K562 (cell line): ENCODE data around the gene UBE2E1. TPM values are rescaled to one million over a fixed set of nuclear protein-coding genes. Genes with fewer than 3 reads are reported as not detected.

Source experiments
- ATAC-seq: fragments of 200-7000 bp; cut with Tn5 transposase; 3 replicates; pipeline ENCODE4 v1.9.1; 2020; ENCODE audit warnings: moderate library complexity
- BruUV-seq: library from RNA; stranded (reverse); fragments of 400-500 nt; replicated peaks from 2 replicates; lab custom pipeline; 2021; lab: Mats Ljungman, UMichigan
- CTCF ChIA-PET: fragments of 300-600 bp; formaldehyde crosslinking; extraction: SDS; loops from one replicate; lab custom pipeline; 2021; ENCODE audit warnings: low intra/inter-chr PET ratio; lab: Yijun Ruan, JAX
- POLR2A ChIA-PET: fragments of 300-600, 350-650 bp; sonication (Branson Sonifier 250); formaldehyde crosslinking; extraction: SDS; loops from one replicate; lab custom pipeline; 2021; ENCODE audit warnings: antibody characterized with exemption, inconsistent platforms; lab: Yijun Ruan, JAX
- DNase-seq, 4 experiments: peaks; one replicate each; pipeline versions ENCODE4 v3.0.0 to v3.0.0-alpha.2; 2011 to 2018; ENCODE audit warnings: low spot score in 3 of 4, mixed read lengths in 3 of 4; ENCODE audit errors: extremely low read depth in 1 of 4
- FAIRE-seq: peaks from 2 replicates; lab custom pipeline; 2011; peaks lifted over from hg19 to GRCh38; lab: Jason Lieb, UNC
- H2AFZ ChIP-seq: 2 replicates; pipeline ENCODE4 v1.6.0; 2011; ENCODE audit warnings: low read depth, low read length, control low read depth, inconsistent platforms
- H3K27ac ChIP-seq: fragments of 200-600 bp; 3 replicates; pipeline ENCODE4 v1.8.0; 2011; ENCODE audit warnings: low read depth, mild to moderate bottlenecking, control low read depth, inconsistent platforms, low read length, moderate library complexity, mixed read lengths; ENCODE audit errors: extremely low read depth
- H3K27me3 ChIP-seq, 2 experiments: fragments of 300-600 bp in 1 of 2; 2 replicates in 1 of 2; 3 replicates in 1 of 2; pipeline versions ENCODE4 v1.6.0 to v1.8.0; 2011; ENCODE audit warnings: inconsistent platforms in 2 of 2, low read length in 2 of 2, mild to moderate bottlenecking in 1 of 2, mixed read lengths in 1 of 2, moderate library complexity in 1 of 2; ENCODE audit not compliant: control insufficient read depth in 2 of 2, insufficient read depth in 2 of 2
- H3K36me3 ChIP-seq: fragments of 300-600 bp; 3 replicates; pipeline ENCODE4 v1.8.0; 2011; ENCODE audit warnings: mild to moderate bottlenecking, low read length, inconsistent platforms; ENCODE audit not compliant: control insufficient read depth, insufficient read depth
- H3K4me1 ChIP-seq, 2 experiments: fragments of 200-600 bp in 1 of 2; replicated peaks in 1 of 2; 2 replicates in 1 of 2; 3 replicates in 1 of 2; pipeline versions ENCODE4 v1.5.1 to v1.8.0; 2011; ENCODE audit warnings: inconsistent platforms in 2 of 2, low read length in 2 of 2, mild to moderate bottlenecking in 1 of 2, mixed read lengths in 1 of 2, moderate library complexity in 1 of 2; ENCODE audit not compliant: control insufficient read depth in 2 of 2, insufficient read depth in 2 of 2
- H3K4me2 ChIP-seq: 2 replicates; pipeline ENCODE4 v1.6.1; 2011; ENCODE audit warnings: low read length, control low read depth, inconsistent platforms, mixed read lengths; ENCODE audit not compliant: insufficient read depth
- H3K4me3 ChIP-seq: fragments of 200-600 bp; sonication (generic), shearing (Covaris generic); 2 replicates; pipeline ENCODE4 v1.5.1; 2016; ENCODE audit warnings: control low read depth, inconsistent platforms
- H3K79me2 ChIP-seq: fragments of 200-600 bp; 3 replicates; pipeline ENCODE4 v1.8.0; 2011; ENCODE audit warnings: low read length, inconsistent platforms; ENCODE audit not compliant: control insufficient read depth, insufficient read depth
- H3K9ac ChIP-seq, 2 experiments: 2 replicates each; pipeline versions ENCODE4 v1.6.0 to v1.6.1; 2011; ENCODE audit warnings: low read depth in 2 of 2, low read length in 2 of 2, control low read depth in 1 of 2, inconsistent platforms in 1 of 2, mild to moderate bottlenecking in 1 of 2, mixed read lengths in 1 of 2; ENCODE audit not compliant: insufficient read depth in 1 of 2
- H3K9me1 ChIP-seq: one replicate; pipeline ENCODE4 v1.6.0; 2011; ENCODE audit warnings: inconsistent platforms, mild to moderate bottlenecking, low read length, moderate library complexity; ENCODE audit not compliant: control insufficient read depth, insufficient read depth
- H3K9me3 ChIP-seq: replicated peaks from 2 replicates; pipeline ENCODE4 v1.5.1; 2011; ENCODE audit warnings: low read depth, low read length, inconsistent platforms; ENCODE audit not compliant: control insufficient read depth, insufficient read depth
- H4K20me1 ChIP-seq: replicated peaks from 2 replicates; pipeline ENCODE4 v1.6.1; 2011; ENCODE audit warnings: low read length, inconsistent platforms, mixed read lengths; ENCODE audit not compliant: control insufficient read depth, insufficient read depth
- HNRNPK ChIP-seq: fragments of 200-400 bp; formaldehyde crosslinking; IDR thresholded peaks from one replicate; pipeline ENCODE4 v1.6.1; 2018; ENCODE audit warnings: mild to moderate bottlenecking, low read depth, low read length; ENCODE audit not compliant: poor library complexity, severe bottlenecking
- NR2C1 ChIP-seq, 2 experiments: fragments of 450-650 bp; IDR thresholded peaks; 2 replicates each; pipeline ENCODE4 v1.6.1; 2017; ENCODE audit warnings: mild to moderate bottlenecking in 2 of 2, antibody characterized with exemption in 1 of 2, inconsistent platforms in 1 of 2, missing compliant biosample characterization in 1 of 2, missing genetic modification characterization in 1 of 2
- PCBP2 ChIP-seq: fragments of 200-400 bp; formaldehyde crosslinking; IDR thresholded peaks from 2 replicates; pipeline ENCODE4 v1.6.1; 2018; ENCODE audit warnings: low read length, low read depth, mild to moderate bottlenecking, moderate library complexity; ENCODE audit not compliant: poor library complexity, severe bottlenecking
- SFPQ ChIP-seq: fragments of 200-400 bp; formaldehyde crosslinking; IDR thresholded peaks from 2 replicates; pipeline ENCODE4 v1.6.1; 2017; ENCODE audit warnings: mild to moderate bottlenecking, low read depth, low read length, moderate library complexity
- THRAP3 ChIP-seq: fragments of 450-650 bp; IDR thresholded peaks from 2 replicates; pipeline ENCODE4 v1.6.1; 2016; ENCODE audit warnings: mild to moderate bottlenecking, inconsistent platforms, borderline replicate concordance
- ZNF253 ChIP-seq: fragments of 250-450 bp; sonication (Bioruptor Pico); conservative IDR thresholded peaks from 2 replicates; pipeline ENCODE4 v1.6.1; 2021; ENCODE audit warnings: mild to moderate bottlenecking
- WGBS: fragments of 100-300 bp; shearing (Covaris generic); methylation state at CpG from one replicate; pipeline ENCODE4 v1.1.6; 2016; ENCODE audit warnings: low coverage, mixed read lengths; ENCODE audit not compliant: insufficient coverage; ENCODE audit errors: missing lambda C conversion rate; 5-methylcytosine and 5-hydroxymethylcytosine counted together
- in situ Hi-C: fragments of 300-500 bp; cut with MboI; formaldehyde crosslinking; loops from 4 replicates; pipeline ENCODE4 v1.15.0; 2018; ENCODE audit warnings: inconsistent platforms, mixed read lengths
- intact Hi-C: fragments of 100-400 bp; cut with micrococcal nuclease; formaldehyde crosslinking; loops from 2 replicates; pipeline ENCODE4 v1.14.2; 2022
- polyA plus RNA-seq, 8 experiments: library from polyadenylated mRNA; depleted of rRNA in 4 of 8; stranded (reverse) in 5 of 8; unstranded in 3 of 8; fragments of >200 nt; fragmentation: Nextera tagmentation in 2 of 8; fragmentation: Illumina TruSeq in 1 of 8; extraction: Ambion mirVana in 2 of 8; extraction: Trizol in 1 of 8; gene quantifications; 2 replicates each; pipeline versions ENCODE4 v1.2.1 to v1.2.3, GENCODE V29; 2011 to 2014; ENCODE audit warnings: inconsistent platforms in 1 of 8, missing spikeins in 1 of 8
- total RNA-seq, 7 experiments: library from RNA; depleted of rRNA in 6 of 7; stranded (reverse); fragments of >200 nt in 6 of 7; fragmentation: Illumina TruSeq in 2 of 7; extraction: Trizol in 2 of 7; gene quantifications; 2 replicates each; pipeline versions ENCODE4 v1.2.1 to v1.2.3, GENCODE V29; 2011 to 2021; ENCODE audit warnings: low replicate concordance in 1 of 7

The UBE2E1 gene
- total and polyA plus RNA-seq, 9 of the 15 experiments (the other 6 are each of a cell fraction or from before 2014, with no cell fraction given), result 54.4 to 294 (median 165) TPM

GRCh38 chr3:23821858-23822257, 16.1 kb downstream of the UBE2E1 start:
- no peak for FAIRE-seq
- peaks cover 4% of the 10 kb centered on the region; the same call in 2 of the 3 replicates for H3K36me3 ChIP-seq
- H2AFZ ChIP-seq, result no peak overlapping the region
- CTCF ChIA-PET, result no interaction called here
- H3K9ac ChIP-seq, result no peak overlapping the region
- TF ChIP-seq NR2C1 (IDR thresholded peaks at IDR 0.05) (no peak), NR2C1 (tag; IDR thresholded peaks at IDR 0.05) (no peak)
- TF ChIP-seq, all 486 proteins: peak for 0
- 20% methylated on average over 1 of the region's 1 CpG for WGBS
- in situ Hi-C loops, result no loop called here
- intact Hi-C loops, result no loop called here
- Histone ChIP-seq H3K27me3 (no peaks in the 10 kb centered on the region), H3K79me2 (peaks cover 86% of the 10 kb centered on the region), H3K4me1 (peaks cover 12 to 48% of the 10 kb centered on the region in 2 experiments), H3K9me3 (no peaks in the 10 kb centered on the region), H3K27ac (no peak overlapping the region), H4K20me1 (peaks cover 26% of the 10 kb centered on the region), H3K9me1 (no peaks in the 10 kb centered on the region), H3K4me3 (no peak overlapping the region), H3K4me2 (no peak overlapping the region)
- BruUV-seq, result no TSS peak
- ATAC-seq, result no peak; the same call in 2 of the 3 replicates
- DNase-seq, result no peak
- POLR2A ChIA-PET, result interaction anchor here (0.6 to 5.8 kb wide), 3 partner anchors 12 to 35 kb away, joined by 3 to 41 read pairs (median 4); no protein-coding TSS in a partner anchor

DNA sequence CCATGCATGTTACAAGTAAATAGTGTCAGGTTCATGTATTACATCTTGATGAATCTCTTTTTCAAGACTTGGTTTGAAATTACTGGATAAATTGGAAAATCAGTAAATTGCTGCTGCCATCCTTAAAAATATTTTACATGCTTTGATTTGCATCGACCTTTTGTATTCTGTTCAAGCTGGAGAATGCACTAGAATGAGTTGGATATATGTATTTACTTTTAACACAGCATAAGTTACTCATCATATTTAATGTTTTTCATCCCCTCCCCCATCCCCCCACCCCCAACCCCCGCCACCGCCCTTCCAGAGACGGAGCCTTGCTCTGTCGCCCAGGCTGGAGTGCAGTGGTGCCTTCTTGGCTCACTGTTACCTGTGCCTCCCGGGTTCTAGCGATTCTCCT, 16.8 kb downstream of the UBE2E1 start:
- H3K4me1 ChIP-seq, result peaks cover 12 to 54% of the 10 kb centered on the region in 2 experiments
- CTCF ChIA-PET, result no interaction called here
- in situ Hi-C loops, result no loop called here

More for the DNA sequence above, 16.8 kb downstream of the UBE2E1 start:
- FAIRE-seq (no peak), DNase-seq (no peak), ATAC-seq (0 out of 3 replicates have a peak, but pooled peaks have one; percentile 5)
- intact Hi-C loops, result no loop called here
- H4K20me1 ChIP-seq, result peaks cover 26% of the 10 kb centered on the region
- H3K27ac ChIP-seq, result no peak overlapping the region
- no peaks in the 10 kb centered on the region for H3K9me1 ChIP-seq
- H3K9me3 ChIP-seq, result no peaks in the 10 kb centered on the region
- no peak overlapping the region for H3K9ac ChIP-seq
- H2AFZ ChIP-seq, result no peak overlapping the region
- WGBS, result 41% methylated on average over 7 of the region's 7 CpGs
- H3K4me2 ChIP-seq, result no peak overlapping the region
- H3K27me3 ChIP-seq, result no peaks in the 10 kb centered on the region
- no peak overlapping the region for H3K4me3 ChIP-seq
- no TSS peak for BruUV-seq
- H3K79me2 ChIP-seq, result peaks cover 88% of the 10 kb centered on the region
- peaks cover 4% of the 10 kb centered on the region; the same call in 2 of the 3 replicates for H3K36me3 ChIP-seq
- POLR2A ChIA-PET, result no interaction called here
- TF ChIP-seq THRAP3, result no peak
- TF ChIP-seq SFPQ, result no peak
- TF ChIP-seq PCBP2, result peak; percentile 82
- TF ChIP-seq ZNF253 (CRISPR knock-in tag), result no peak
- TF ChIP-seq HNRNPK, result peak; percentile 89
